ENCODE results near the gene CPLX3.

DNA sequence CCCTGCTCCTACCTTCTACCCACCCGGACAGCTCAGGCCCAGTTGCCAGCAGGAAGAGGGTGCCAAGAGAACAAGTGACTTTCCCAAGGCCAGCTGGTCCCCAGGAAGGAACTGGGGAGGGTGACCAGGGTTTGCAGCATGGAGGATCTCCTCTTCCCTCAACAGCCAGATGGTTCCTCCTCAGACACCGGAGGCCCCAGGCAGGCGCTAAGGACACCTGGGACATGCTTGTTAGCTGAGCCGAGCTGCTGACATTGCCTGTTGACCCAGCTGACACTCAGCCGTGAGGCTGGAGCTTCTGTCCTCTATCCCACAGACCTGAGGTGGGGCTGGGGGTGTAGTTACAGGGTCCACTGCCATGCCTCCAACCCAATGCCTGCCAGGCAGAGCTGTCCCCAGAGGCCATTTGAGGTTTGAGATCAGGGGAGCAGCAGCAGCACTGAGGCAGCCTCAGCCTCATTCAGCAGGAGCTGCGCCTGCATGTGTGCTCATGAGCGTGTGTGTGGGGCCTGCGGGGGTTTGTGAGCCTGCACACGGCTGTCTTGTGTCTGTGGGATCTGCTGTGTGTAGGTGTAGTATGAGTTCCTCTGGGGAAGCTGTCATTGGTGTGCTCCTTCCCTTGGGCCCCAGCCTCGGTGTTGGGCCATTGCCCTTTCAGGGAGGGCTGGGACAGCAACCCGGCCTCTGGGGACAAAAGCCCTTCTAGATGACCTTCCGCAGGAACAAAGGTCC, 7.1 kb downstream of the CPLX3 start:
- TF ChIP-seq, protein P1, sequence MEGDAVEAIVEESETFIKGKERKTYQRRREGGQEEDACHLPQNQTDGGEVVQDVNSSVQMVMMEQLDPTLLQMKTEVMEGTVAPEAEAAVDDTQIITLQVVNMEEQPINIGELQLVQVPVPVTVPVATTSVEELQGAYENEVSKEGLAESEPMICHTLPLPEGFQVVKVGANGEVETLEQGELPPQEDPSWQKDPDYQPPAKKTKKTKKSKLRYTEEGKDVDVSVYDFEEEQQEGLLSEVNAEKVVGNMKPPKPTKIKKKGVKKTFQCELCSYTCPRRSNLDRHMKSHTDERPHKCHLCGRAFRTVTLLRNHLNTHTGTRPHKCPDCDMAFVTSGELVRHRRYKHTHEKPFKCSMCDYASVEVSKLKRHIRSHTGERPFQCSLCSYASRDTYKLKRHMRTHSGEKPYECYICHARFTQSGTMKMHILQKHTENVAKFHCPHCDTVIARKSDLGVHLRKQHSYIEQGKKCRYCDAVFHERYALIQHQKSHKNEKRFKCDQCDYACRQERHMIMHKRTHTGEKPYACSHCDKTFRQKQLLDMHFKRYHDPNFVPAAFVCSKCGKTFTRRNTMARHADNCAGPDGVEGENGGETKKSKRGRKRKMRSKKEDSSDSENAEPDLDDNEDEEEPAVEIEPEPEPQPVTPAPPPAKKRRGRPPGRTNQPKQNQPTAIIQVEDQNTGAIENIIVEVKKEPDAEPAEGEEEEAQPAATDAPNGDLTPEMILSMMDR (IDR thresholded peaks at IDR 0.05; ENCODE audit: low read depth, low read length): no peak
- TF ChIP-seq MYC (IDR thresholded peaks at IDR 0.05; ENCODE audit: low read depth, low read length): no peak

All from NB4 (cell line).